IMR-90 (cell line): Measurements from ENCODE around the gene TLL1.

Source experiments
- CEBPB ChIP-seq: IDR thresholded peaks from 2 replicates; pipeline ENCODE4 v1.6.1; 2012; ENCODE audit warnings: low read depth, low read length, improper control_type of control experiment
- CTCF ChIP-seq: conservative IDR thresholded peaks from 2 replicates; pipeline ENCODE4 v1.5.1; 2012; ENCODE audit warnings: mild to moderate bottlenecking, low read depth, low read length, improper control_type of control experiment
- MAZ ChIP-seq: IDR thresholded peaks from 2 replicates; pipeline ENCODE4 v1.6.1; 2012; ENCODE audit warnings: low read depth, mild to moderate bottlenecking, low read length, improper control_type of control experiment, moderate library complexity, borderline replicate concordance
- NFE2L2 ChIP-seq: fragments of 150-350 bp; IDR thresholded peaks from 2 replicates; pipeline ENCODE4 v1.6.1; 2016; ENCODE audit warnings: low read depth, mild to moderate bottlenecking, low read length
- POLR2A ChIP-seq: IDR thresholded peaks from 2 replicates; pipeline ENCODE4 v1.6.1; 2012; ENCODE audit warnings: mild to moderate bottlenecking, low read depth, low read length
- SMC3 ChIP-seq: fragments of 150-350 bp; IDR thresholded peaks from 2 replicates; pipeline ENCODE4 v1.6.1; 2016; ENCODE audit warnings: low read depth, mild to moderate bottlenecking, antibody characterized with exemption, low read length, moderate library complexity
- TF ChIP-seq, protein P1 (sequence below): fragments of 150-350 bp; IDR thresholded peaks from 2 replicates; pipeline ENCODE4 v1.6.1; 2017; ENCODE audit warnings: mild to moderate bottlenecking, antibody characterized with exemption, low read length, low read depth

GRCh38 chr4:165877286-165877685, 4.2 kb downstream of the TLL1 start:
- TF ChIP-seq SMC3 (no peak), CTCF (no peak), NFE2L2 (no peak), POLR2A (no peak), CEBPB (no peak), MAZ (no peak)
- TF ChIP-seq, protein P1, sequence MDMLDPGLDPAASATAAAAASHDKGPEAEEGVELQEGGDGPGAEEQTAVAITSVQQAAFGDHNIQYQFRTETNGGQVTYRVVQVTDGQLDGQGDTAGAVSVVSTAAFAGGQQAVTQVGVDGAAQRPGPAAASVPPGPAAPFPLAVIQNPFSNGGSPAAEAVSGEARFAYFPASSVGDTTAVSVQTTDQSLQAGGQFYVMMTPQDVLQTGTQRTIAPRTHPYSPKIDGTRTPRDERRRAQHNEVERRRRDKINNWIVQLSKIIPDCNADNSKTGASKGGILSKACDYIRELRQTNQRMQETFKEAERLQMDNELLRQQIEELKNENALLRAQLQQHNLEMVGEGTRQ: no peak
